ENCODE results near the gene FBXO41. TPM values are rescaled to one million over a fixed set of nuclear protein-coding genes. Genes with fewer than 3 reads are reported as not detected.

Gene FBXO41
- total RNA-seq, 4 donors from 2014 or later: 0.29 to 5.6 (median 1.6) TPM

DNA sequence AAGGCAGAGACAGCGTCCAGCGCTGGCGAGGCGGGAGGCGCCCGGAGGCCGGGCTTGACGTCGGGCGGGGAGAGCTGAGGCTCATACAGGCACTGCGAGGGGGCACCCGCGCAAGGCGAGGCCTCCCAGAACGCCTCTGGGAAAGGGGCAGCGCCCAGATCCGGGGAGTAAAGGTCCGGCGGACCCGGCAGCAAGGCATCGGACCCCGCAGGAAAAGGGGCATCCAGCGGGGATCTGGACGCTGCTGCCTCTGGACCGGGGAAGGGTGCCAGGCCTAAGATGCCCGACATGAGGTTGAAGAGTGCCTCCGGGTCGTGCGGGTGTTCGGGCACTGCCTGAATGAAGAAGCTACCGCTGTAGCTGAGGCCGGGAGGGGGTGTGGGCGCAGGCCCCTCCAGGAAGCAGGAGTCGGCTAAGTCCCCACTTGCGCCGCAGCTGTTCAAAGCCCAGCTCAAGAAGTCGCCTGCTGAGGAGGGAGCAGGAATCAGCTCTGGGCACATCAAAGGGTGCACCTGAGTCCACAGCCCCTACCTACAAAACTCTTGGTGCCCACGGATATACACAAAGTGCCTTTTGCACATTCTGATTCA, 8.1 kb upstream of the FBXO41 start:
- intact Hi-C loops (cut with DNase I; ENCODE audit: low total_unique reads): no loop called here
- H3K27me3 ChIP-seq: peaks cover 27 to 30% of the 10 kb centered on the region in 2 donors

DNA sequence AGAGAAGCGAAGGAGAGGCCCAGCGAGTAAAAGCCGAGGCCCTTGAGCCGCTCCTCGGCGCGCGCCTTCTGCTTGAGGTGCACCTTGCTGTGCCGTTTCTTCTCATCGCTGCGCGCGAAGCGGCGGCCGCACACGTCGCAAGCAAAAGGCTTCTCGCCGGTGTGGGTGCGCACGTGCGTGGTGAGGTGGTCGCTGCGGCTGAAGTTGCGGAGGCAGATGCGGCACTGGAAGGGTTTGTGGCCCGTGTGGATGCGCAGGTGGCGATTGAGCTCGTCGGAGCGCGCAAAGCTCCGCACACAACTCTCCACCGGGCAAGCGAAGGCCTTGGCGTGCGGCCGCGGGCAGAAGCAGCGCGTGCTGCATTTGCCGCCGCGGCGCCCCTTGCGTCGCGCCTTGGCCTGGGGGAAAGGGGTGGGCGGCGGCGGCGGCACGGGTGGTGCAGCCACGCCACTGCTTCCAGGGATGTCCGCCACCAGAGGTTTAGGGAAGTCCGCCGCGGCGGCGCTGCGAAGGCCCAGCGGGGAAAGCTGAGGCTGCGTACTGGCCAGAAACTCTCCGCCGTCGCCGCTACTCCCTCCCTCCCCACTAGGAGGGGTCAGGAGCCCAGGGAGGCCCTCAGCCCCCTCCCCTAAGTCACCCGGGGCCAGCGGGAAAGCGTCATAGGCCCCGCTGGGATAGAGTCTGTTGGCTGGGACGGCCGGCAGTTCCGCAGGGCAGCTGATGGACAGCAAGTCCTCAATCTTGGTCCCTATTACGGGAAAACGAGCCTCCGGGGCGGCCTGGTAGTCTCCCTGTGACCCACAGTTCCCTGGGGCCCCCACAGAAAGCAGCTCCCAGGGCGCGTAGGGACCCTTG, 7.4 kb upstream of the FBXO41 start:
- peaks cover 27 to 30% of the 10 kb centered on the region in 2 donors for H3K27me3 ChIP-seq
- intact Hi-C loops (cut with DNase I; ENCODE audit: low total_unique reads): no loop called here
- TF ChIP-seq, protein P1, sequence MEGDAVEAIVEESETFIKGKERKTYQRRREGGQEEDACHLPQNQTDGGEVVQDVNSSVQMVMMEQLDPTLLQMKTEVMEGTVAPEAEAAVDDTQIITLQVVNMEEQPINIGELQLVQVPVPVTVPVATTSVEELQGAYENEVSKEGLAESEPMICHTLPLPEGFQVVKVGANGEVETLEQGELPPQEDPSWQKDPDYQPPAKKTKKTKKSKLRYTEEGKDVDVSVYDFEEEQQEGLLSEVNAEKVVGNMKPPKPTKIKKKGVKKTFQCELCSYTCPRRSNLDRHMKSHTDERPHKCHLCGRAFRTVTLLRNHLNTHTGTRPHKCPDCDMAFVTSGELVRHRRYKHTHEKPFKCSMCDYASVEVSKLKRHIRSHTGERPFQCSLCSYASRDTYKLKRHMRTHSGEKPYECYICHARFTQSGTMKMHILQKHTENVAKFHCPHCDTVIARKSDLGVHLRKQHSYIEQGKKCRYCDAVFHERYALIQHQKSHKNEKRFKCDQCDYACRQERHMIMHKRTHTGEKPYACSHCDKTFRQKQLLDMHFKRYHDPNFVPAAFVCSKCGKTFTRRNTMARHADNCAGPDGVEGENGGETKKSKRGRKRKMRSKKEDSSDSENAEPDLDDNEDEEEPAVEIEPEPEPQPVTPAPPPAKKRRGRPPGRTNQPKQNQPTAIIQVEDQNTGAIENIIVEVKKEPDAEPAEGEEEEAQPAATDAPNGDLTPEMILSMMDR (IDR thresholded peaks at IDR 0.05): no peak
- no peak for TF ChIP-seq POLR2A (IDR thresholded peaks at IDR 0.05)
- no peak overlapping the region for H3K27ac ChIP-seq
- H3K36me3 ChIP-seq: no peaks in the 10 kb centered on the region
- H3K9me3 ChIP-seq: no peaks in the 10 kb centered on the region
- no peak overlapping the region for H3K4me3 ChIP-seq
- DNase-seq: no peak
- peaks cover 0 to 20% of the 10 kb centered on the region in 2 donors for H3K4me1 ChIP-seq

More for the DNA sequence above, 8.1 kb upstream of the FBXO41 start:
- Histone ChIP-seq H3K36me3 (no peaks in the 10 kb centered on the region), H3K4me3 (no peak overlapping the region), H3K9me3 (no peaks in the 10 kb centered on the region), H3K27ac (no peak overlapping the region), H3K4me1 (peaks cover 0 to 20% of the 10 kb centered on the region in 2 donors)
- no peak for TF ChIP-seq POLR2A (IDR thresholded peaks at IDR 0.05)
- DNase-seq: no peak

DNA sequence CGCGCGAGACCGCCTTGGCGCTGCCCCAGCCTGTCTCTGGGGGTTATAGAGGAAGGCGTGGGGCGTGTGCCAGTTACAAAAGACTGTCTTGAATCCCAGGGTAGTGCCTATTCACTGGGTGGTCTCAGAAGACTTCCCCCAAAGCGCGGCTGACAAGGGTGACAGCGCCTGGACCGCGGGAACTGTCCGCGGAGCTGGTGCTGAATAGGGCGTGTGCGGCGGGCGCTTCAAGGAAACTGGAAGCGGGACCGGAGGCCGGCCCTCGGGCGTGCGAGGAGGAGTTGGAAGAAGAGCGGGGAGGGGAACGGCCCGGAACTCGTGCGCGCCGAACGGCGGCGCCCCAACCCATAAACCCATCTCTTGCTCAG, 6.8 kb upstream of the FBXO41 start:
- Histone ChIP-seq H3K4me1 (peaks cover 0 to 20% of the 10 kb centered on the region in 2 donors), H3K27me3 (peaks cover 27 to 30% of the 10 kb centered on the region in 2 donors), H3K9me3 (no peaks in the 10 kb centered on the region), H3K27ac (no peak overlapping the region), H3K4me3 (no peak overlapping the region), H3K36me3 (no peaks in the 10 kb centered on the region)
- no peak for DNase-seq
- TF ChIP-seq, protein P1 (IDR thresholded peaks at IDR 0.05): no peak
- TF ChIP-seq POLR2A (IDR thresholded peaks at IDR 0.05): no peak
- intact Hi-C loops (cut with DNase I; ENCODE audit: low total_unique reads): no loop called here

DNA sequence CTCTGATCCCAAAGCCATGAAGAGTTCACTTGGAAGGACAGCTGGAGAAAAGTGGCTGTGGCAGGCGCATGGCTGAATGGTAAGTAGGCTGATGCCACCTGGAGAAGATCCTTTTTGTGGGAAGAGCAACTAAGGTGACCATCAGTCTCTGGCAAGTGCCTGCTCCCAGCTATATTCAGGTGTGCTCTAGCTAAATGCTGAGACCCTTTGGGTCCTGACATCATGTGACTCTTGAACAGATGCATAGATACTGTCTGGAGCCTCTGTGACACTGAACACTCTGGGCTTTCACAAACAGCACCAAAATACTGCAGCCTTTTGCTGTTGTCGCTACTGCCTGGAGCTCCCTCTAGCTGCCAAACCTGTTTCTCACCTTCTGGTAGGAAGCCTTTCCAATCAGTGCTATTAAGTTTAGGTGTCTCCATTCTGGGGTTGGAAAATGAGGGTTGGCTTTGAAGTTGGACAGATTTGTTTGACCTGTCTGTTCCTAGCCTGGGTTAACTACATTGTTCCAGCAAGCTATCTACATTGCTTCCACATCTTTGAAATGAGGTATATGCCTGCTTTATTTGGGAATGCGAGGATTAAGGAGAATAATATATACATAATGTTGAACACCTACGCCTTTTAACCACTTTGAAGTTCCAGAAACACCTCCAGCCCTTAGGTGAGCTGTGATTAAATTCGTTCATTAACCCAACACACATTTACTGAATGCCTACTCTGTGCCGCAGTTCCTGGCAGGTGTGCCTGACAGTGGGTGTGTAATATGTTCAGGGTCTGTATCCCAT, 6.0 kb upstream of the FBXO41 start:
- intact Hi-C loops (cut with DNase I; ENCODE audit: low total_unique reads): no loop called here
- DNase-seq: no peak
- H3K27me3 ChIP-seq: peaks cover 27 to 30% of the 10 kb centered on the region in 2 donors

DNA sequence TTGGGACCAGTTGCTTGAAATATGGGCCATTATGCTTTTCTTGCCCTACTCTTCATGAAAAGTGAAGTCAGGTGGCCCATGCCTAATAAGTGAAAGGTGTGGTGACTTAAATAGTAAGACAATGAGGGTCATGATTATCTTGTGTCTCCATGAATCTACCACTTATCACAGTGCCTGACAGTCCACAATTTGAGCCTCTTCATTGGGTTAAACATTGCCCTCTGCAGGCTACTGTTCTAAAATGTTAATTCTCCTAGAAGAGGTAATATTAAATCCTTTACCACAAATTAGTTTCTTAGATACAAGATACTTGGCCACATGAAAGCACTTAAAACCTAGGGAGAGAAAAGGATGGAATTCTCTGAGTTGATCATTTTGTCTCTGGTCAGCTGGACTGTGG, 5.0 kb upstream of the FBXO41 start:
- peaks cover 21 to 25% of the 10 kb centered on the region in 2 donors for H3K27me3 ChIP-seq
- intact Hi-C loops (cut with DNase I; ENCODE audit: low total_unique reads): no loop called here
- H3K27ac ChIP-seq: no peak overlapping the region
- no peaks in the 10 kb centered on the region for H3K9me3 ChIP-seq
- H3K36me3 ChIP-seq: no peaks in the 10 kb centered on the region
- H3K4me1 ChIP-seq: peaks cover 0 to 26% of the 10 kb centered on the region in 2 donors
- DNase-seq: no peak
- TF ChIP-seq, protein P1 (IDR thresholded peaks at IDR 0.05): no peak
- no peak overlapping the region for H3K4me3 ChIP-seq

More for the DNA sequence above, 6.0 kb upstream of the FBXO41 start:
- Histone ChIP-seq H3K4me3 (no peak overlapping the region), H3K27ac (no peak overlapping the region), H3K4me1 (peaks cover 0 to 20% of the 10 kb centered on the region in 2 donors), H3K9me3 (no peaks in the 10 kb centered on the region), H3K36me3 (no peaks in the 10 kb centered on the region)
- TF ChIP-seq, protein P1 (IDR thresholded peaks at IDR 0.05): no peak
- TF ChIP-seq POLR2A (IDR thresholded peaks at IDR 0.05): no peak
